Dendritic cell treated with granulocyte-macrophage colony-stimulating factor and Interleukin-4, amounts not matched to agents 40 ng/mL and 50 ng/mL, for 4 days (primary cell): ENCODE measurements around the gene RHBDF2.

ENCODE experiments used
- H3K27ac Mint-ChIP-seq: one replicate; pipeline ENCODE4 v1.8.0; 2022; ENCODE audit warnings: mild to moderate bottlenecking, mixed read lengths
- H3K27me3 Mint-ChIP-seq: one replicate; pipeline ENCODE4 v1.8.0; 2022; ENCODE audit warnings: mild to moderate bottlenecking, mixed read lengths
- H3K36me3 Mint-ChIP-seq: one replicate; pipeline ENCODE4 v1.8.0; 2022; ENCODE audit warnings: low read depth, mixed read lengths
- H3K4me1 Mint-ChIP-seq: one replicate; pipeline ENCODE4 v1.8.0; 2022; ENCODE audit warnings: low read depth, mixed read lengths
- H3K4me3 Mint-ChIP-seq: one replicate; pipeline ENCODE4 v1.8.0; 2022; ENCODE audit warnings: mild to moderate bottlenecking, moderate library complexity, mixed read lengths
- H3K9me3 Mint-ChIP-seq: one replicate; pipeline ENCODE4 v1.8.0; 2022; ENCODE audit warnings: mixed read lengths
- intact Hi-C: fragments of 100-400 bp; cut with micrococcal nuclease; formaldehyde crosslinking; loops from one replicate; pipeline ENCODE4 v1.15.0; 2022

The RHBDF2 gene

GRCh38 chr17:76469076-76469990 lies 31.9 kb downstream of the RHBDF2 start:
- no peaks in the 10 kb centered on the region for H3K9me3 Mint-ChIP-seq
- intact Hi-C loops, result no loop called here
- peaks cover under 1% of the 10 kb centered on the region for H3K27me3 Mint-ChIP-seq
- no peak overlapping the region for H3K27ac Mint-ChIP-seq
- H3K36me3 Mint-ChIP-seq, result peaks cover 40% of the 10 kb centered on the region
- no peak overlapping the region for H3K4me3 Mint-ChIP-seq
- H3K4me1 Mint-ChIP-seq, result peaks cover 7% of the 10 kb centered on the region

DNA sequence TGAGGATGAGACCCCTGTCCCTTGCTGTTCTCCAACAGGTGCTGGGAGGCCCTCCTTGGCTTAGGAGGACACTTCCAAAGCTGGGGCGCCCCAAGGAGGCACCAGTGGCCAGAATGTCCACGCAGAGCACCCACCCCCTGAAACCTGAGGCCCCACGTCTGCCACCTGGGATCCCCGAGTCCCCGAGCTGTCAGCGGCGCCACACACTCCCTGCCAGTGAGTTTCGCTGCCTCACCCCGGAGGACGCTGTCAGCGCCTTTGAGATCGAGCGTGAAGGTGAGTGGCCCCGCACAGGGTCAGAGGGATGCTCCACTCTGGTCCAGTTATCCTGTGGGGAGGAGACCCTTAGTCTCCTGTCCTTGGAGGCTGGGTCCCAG lies 32.6 kb downstream of the RHBDF2 start:
- no peak overlapping the region for H3K4me3 Mint-ChIP-seq
- no peak overlapping the region for H3K27ac Mint-ChIP-seq
- intact Hi-C loops, result no loop called here
- peaks cover 4% of the 10 kb centered on the region for H3K27me3 Mint-ChIP-seq
- peaks cover 33% of the 10 kb centered on the region for H3K36me3 Mint-ChIP-seq
- H3K4me1 Mint-ChIP-seq, result peaks cover 7% of the 10 kb centered on the region
- no peaks in the 10 kb centered on the region for H3K9me3 Mint-ChIP-seq

- Mint-ChIP-seq H3K36me3 (peaks cover 27% of the 10 kb centered on the region), H3K9me3 (no peaks in the 10 kb centered on the region), H3K4me1 (peaks cover 7% of the 10 kb centered on the region), H3K27ac (no peak overlapping the region), H3K27me3 (peaks cover 7% of the 10 kb centered on the region), H3K4me3 (no peak overlapping the region)
- intact Hi-C loops, result no loop called here
Observed at GRCh38 chr17:76467809-76468633, 33.2 kb downstream of the RHBDF2 start.

DNA sequence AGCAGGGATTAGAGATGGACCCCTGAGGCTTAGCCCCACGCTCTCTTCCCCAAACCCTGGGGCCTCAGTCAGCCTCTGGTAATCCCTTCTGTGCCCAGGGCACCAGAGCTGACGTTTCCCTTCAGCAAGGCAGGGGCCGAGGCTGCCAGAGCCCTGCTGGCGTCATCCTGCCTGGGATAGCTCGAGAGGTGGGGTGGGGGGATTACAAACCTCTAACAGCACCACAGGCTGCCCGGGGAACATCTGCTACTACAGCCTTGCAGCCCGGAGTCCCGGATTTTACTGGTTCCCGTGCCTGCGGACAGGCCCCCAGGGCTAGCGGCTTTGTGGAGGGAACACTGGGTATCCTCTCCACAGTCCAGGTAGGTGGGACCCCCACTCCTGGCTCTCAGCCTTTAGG lies 33.9 kb downstream of the RHBDF2 start, which contains the start of gene AANAT:
TSS of gene AANAT (plus strand) at position 238 of the 400 bp plus-strand sequence. CDS start 1,144 bp downstream, outside the sequence.
- no peaks in the 10 kb centered on the region for H3K9me3 Mint-ChIP-seq
- H3K27ac Mint-ChIP-seq, result no peak within 1 kb of the TSS
- no peak within 1 kb of the TSS for H3K4me3 Mint-ChIP-seq
- H3K4me1 Mint-ChIP-seq, result peaks cover 7% of the 10 kb centered on the region
- H3K36me3 Mint-ChIP-seq, result peaks cover 20% of the 10 kb centered on the region
- intact Hi-C loops, result no loop called here
- peaks cover 14% of the 10 kb centered on the region for H3K27me3 Mint-ChIP-seq

- Mint-ChIP-seq H3K27me3 (peaks cover 18% of the 10 kb centered on the region), H3K27ac (no peak overlapping the region), H3K9me3 (no peaks in the 10 kb centered on the region), H3K4me1 (peaks cover 7% of the 10 kb centered on the region), H3K36me3 (peaks cover 14% of the 10 kb centered on the region), H3K4me3 (no peak overlapping the region)
- intact Hi-C loops, result loop anchor here (1.0 kb wide), 1 partner anchor 40 kb away; no protein-coding TSS in a partner anchor
Observed at GRCh38 chr17:76466775-76467130, 34.5 kb downstream of the RHBDF2 start.

DNA sequence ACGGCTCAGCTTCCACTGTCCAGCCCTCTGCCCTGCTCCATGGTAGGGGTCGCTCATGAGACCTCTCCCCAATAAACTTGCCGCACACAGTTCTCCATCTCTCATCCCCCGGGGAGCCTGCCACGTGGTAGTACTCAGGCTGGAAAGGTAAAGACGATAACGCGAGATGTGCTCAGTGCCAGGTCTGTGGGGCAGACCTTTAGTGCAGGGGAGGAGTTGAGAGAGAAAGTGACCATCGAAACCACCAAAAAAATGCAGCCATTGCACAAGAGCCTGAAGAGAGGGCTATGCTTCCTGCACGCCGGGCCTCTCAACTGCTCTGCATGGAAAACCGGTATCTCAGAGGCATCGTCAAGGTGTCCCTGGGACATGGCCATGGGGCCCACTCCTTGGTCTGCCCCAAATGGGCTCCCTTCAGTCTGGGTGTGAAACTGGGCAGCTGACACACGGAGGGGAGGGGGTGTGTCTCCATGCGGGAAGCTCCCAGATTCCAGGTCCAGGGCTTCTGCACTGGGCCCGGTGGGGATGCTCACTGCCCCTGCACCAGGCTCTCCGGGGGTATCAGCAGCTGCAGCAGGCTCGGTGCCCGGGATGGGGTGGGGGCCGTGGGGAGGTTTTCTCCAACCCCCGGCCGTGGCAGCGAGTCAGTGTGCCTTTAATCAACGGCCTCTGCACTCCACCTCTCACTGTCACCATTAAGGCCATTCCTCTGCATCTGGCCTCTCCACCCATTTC lies 38.5 kb downstream of the RHBDF2 start:
- Mint-ChIP-seq H3K36me3 (no peaks in the 10 kb centered on the region), H3K27me3 (peaks cover 22% of the 10 kb centered on the region), H3K9me3 (no peaks in the 10 kb centered on the region), H3K27ac (no peak overlapping the region), H3K4me1 (peaks cover 7% of the 10 kb centered on the region), H3K4me3 (no peak overlapping the region)
- intact Hi-C loops, result no loop called here

GRCh38 chr17:76461765-76462555 lies 39.3 kb downstream of the RHBDF2 start:
- H3K4me1 Mint-ChIP-seq, result peaks cover 7% of the 10 kb centered on the region
- H3K36me3 Mint-ChIP-seq, result no peaks in the 10 kb centered on the region
- H3K27ac Mint-ChIP-seq, result no peak overlapping the region
- H3K4me3 Mint-ChIP-seq, result no peak overlapping the region
- peaks cover 22% of the 10 kb centered on the region for H3K27me3 Mint-ChIP-seq
- H3K9me3 Mint-ChIP-seq, result no peaks in the 10 kb centered on the region
- intact Hi-C loops, result no loop called here

- Mint-ChIP-seq H3K4me3 (no peak overlapping the region), H3K9me3 (no peaks in the 10 kb centered on the region), H3K27ac (no peak overlapping the region), H3K4me1 (no peaks in the 10 kb centered on the region), H3K36me3 (no peaks in the 10 kb centered on the region), H3K27me3 (peaks cover 25% of the 10 kb centered on the region)
- intact Hi-C loops, result no loop called here
Observed at GRCh38 chr17:76459674-76460073, 41.5 kb downstream of the RHBDF2 start.

GRCh38 chr17:76458580-76459490 lies 42.4 kb downstream of the RHBDF2 start:
- Mint-ChIP-seq H3K27me3 (peaks cover 23% of the 10 kb centered on the region), H3K27ac (no peak overlapping the region), H3K4me1 (no peaks in the 10 kb centered on the region), H3K9me3 (no peaks in the 10 kb centered on the region), H3K36me3 (no peaks in the 10 kb centered on the region), H3K4me3 (no peak overlapping the region)
- intact Hi-C loops, result no loop called here

- intact Hi-C loops, result no loop called here
- Mint-ChIP-seq H3K9me3 (no peaks in the 10 kb centered on the region), H3K4me1 (peaks cover 30% of the 10 kb centered on the region), H3K27me3 (peaks cover 6% of the 10 kb centered on the region), H3K4me3 (peak overlapping the region; percentile 79), H3K27ac (peak overlapping the region; percentile 7), H3K36me3 (no peaks in the 10 kb centered on the region)
Observed at GRCh38 chr17:76453431-76453743, 47.8 kb downstream of the RHBDF2 start.

DNA sequence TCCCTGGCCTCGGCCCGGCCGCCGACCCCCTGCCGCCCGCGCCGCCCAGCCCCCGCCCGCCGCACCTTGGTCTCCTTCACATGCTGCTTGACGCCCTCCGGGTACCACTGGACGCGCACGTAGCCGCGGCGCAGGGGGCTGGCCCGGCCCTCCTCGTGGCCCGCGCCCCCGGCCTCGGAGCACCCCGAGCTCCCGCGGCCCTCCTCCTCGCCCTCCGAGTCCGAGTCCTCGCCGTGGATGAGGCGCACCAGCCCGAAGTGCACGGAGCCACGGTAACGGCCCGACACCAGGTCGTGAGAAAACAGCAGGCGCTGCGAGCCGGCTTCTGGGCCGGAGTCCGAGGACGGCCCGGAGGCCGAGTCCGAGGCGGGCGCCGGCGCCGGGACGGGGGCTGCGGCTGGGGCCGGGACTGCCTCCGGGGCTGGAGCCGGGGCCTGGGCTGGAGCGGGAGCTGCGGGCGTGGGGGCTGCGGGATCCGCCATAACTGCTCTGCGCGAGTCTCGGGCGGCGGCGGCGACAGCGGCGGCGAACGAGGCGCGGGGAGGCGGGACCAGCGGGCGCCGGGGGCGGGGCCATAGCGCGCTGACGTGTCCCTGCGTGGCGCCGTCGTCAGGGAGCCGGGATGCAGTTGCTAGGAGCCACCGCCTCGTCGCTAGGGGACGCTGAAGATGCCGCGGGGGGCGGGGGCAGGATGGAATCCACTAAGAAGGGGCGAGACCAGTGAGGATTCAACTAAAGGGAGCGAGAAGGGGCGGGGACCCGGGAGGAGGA lies 48.4 kb downstream of the RHBDF2 start, which contains the start of gene UBE2O:
TSS of gene UBE2O (minus strand) at position 493 of the 771 bp plus-strand sequence. CDS start at position 482, 11 bp downstream.
- peak within 1 kb of the TSS; percentile 66 for H3K27ac Mint-ChIP-seq
- peaks cover 6% of the 10 kb centered on the region for H3K27me3 Mint-ChIP-seq
- H3K9me3 Mint-ChIP-seq, result no peaks in the 10 kb centered on the region
- intact Hi-C loops, result no loop called here
- no peaks in the 10 kb centered on the region for H3K36me3 Mint-ChIP-seq
- H3K4me3 Mint-ChIP-seq, result peak within 1 kb of the TSS; percentile 79
- H3K4me1 Mint-ChIP-seq, result peaks cover 32% of the 10 kb centered on the region

DNA sequence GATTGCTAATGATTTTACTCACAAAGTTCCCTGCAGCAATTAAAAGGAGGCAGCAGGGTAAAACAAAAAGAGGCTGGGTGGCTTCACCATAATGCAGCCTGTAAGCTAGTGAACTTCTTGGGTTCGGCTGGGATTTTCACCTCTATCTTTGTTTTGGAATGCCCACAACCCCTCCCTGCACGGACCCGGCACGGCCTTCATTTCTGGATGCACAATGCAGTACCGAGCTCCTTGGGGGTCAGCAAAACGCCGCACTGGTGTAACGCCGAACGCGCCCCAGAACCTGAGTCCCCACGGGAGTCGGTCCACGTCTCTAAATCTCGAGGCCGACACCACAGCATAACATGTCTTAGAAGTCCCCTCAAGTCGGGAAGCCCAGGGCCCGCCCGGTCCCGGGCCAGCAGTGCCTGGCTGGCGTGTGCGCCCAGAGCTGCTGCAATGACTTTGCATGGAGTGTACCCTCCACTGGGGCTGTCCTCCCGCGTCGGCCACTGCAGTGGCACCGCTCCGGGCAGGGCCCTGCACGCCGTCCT lies 49.0 kb downstream of the RHBDF2 start:
- peaks cover 6% of the 10 kb centered on the region for H3K27me3 Mint-ChIP-seq
- H3K27ac Mint-ChIP-seq, result peak overlapping the region; percentile 66
- no peaks in the 10 kb centered on the region for H3K36me3 Mint-ChIP-seq
- intact Hi-C loops, result no loop called here
- H3K4me3 Mint-ChIP-seq, result peak overlapping the region; percentile 79
- peaks cover 37% of the 10 kb centered on the region for H3K4me1 Mint-ChIP-seq
- H3K9me3 Mint-ChIP-seq, result no peaks in the 10 kb centered on the region
